SK-N-MC (cell line): ENCODE data around the gene HOXA3.

ENCODE experiments used
- EZH2 ChIP-seq: fragments of 200-600 bp; sonication (generic); IDR thresholded peaks from one replicate; pipeline ENCODE4 v1.6.1; 2017; ENCODE audit warnings: antibody characterized with exemption
- POLR2AphosphoS5 ChIP-seq: IDR thresholded peaks from 2 replicates; pipeline ENCODE4 v1.6.1; 2012; ENCODE audit warnings: mild to moderate bottlenecking, low read depth, low read length, borderline replicate concordance

- TF ChIP-seq EZH2 (no peak), POLR2AphosphoS5 (no peak)
Observed at GRCh38 chr7:27149842-27150567, 2.4 kb downstream of the HOXA3 start.
